HG03066 (cell line): ENCODE measurements around the gene DDA1.

ENCODE experiments used
- ATAC-seq: cut with Tn5 transposase; IDR thresholded peaks from one replicate; pipeline ENCODE4 v1.9.1; 2021; ENCODE audit warnings: low read depth; ENCODE audit not compliant: unreplicated experiment

The DDA1 gene

DNA sequence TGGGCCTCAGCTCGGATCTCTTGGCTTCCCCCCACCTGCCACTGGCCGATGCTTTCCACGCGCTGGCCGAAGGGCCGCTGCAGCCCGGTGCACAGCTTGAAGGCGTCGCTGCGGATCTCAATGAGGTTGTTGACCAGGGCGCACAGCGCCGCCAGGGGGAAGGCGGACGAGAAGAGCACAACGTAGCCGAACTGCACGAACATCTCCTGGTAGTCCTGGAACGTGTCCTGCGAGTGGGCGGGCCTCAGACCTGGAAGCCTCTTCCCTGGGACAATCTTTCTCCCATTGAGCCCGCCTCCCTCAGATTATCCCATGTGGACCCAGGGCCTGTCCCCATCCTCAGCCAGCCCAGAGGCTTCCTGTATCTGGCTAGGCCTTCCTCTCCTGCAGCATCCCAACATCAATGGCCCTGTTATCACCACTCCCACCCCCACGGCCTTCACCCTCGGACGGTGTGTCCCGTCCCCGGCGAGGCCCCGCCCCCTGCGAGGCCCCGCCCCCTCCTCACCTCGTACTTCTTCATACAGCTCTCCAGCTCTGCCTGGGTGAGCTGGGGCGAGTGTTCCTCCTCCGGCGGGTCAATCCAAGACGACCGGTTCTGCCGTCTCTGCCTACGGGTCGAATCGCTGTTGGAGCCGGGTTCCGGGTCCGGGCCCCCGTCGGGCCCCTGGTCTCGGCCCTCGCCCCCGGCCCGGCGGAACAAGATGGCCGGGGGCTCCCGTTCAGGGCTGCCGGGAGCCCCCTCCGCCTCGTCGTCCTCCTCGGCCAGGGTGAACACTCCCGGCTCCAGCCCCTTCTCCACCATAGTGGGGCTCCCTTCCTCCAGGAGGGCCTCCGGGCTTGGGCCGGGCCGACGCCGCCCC lies 18.5 kb downstream of the DDA1 start:
- no peak for ATAC-seq

DNA sequence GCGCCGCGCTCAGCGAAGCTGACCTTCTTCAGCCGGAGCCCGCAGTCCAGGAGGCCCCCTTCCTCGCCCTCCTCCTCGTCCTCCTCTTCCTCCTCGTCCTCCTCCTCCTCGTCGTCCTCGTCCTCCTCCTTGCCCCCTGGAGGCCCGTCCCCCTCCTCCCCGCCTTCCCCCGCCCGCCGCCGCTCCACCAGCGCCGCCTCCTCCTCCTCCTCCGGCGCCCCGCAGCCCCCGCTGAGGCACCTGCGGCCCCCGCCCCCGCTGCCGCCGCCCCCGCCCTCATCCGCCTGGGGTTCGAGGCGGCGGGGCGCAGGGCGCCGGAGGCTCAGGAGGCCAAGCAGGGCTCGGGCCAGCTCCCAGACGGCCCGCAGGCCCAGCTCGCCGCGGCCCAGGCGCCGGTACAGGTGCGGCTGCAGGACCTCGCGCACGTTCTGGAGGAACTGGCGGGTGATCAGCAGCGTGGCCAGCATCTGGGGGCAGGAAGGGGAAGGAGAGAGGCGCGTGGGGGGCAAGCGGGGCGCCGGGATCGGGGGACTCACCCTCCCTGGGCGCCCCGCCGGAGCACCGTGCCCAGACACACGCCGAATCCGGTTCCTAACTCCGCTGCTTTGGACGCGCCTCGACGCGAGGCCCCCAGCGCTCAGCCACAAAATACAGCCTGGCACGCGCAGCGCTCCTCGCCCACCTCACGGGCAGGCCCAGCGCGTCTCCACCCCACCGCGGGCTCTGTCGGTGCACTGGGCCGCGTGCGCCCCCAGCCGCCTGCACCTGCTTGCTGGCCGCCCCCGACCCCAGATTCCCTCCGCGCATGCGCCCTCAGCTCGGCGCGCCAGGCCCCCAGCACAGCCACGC lies 19.4 kb downstream of the DDA1 start:
- no peak for ATAC-seq

- no peak for ATAC-seq
Observed at GRCh38 chr19:17329366-17330261, 20.3 kb downstream of the DDA1 start.

DNA sequence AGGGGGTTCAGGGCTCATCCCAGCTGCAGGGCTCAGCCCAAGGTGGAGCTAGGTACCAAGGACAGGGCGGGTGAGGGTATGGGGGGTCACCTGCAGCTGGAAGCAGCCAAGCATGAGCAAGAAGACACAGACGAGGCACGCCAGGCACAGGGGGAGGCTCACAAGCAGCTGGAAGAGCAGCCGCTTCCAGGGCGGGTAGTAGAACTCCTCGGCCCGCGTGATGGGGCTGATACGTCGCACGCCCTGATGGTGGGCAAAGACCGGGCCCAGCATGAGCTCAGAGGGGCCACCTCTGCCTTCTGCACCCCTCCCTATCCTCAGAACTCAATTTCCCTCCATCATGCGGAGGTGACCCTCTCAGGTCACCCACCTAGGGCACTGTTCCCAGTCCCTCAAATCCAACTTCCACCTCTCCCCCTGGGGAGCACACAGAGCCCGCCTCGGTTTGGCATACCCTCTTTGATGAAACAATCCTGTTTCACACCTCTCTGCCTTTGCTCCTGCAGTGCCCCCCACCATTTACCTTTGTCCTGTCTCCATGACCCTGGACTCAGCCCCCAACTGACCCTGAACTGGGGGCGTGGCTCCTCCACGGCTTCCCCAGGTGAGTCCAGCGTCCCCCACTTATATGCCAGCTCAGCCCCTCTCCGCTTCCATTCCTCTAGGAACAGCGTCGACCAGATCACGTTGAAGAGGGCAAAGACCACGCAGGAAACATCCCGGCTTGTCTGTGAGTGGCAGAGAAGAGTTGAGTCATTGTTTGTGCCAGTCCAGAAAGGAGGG lies 21.1 kb downstream of the DDA1 start:
- no peak for ATAC-seq

DNA sequence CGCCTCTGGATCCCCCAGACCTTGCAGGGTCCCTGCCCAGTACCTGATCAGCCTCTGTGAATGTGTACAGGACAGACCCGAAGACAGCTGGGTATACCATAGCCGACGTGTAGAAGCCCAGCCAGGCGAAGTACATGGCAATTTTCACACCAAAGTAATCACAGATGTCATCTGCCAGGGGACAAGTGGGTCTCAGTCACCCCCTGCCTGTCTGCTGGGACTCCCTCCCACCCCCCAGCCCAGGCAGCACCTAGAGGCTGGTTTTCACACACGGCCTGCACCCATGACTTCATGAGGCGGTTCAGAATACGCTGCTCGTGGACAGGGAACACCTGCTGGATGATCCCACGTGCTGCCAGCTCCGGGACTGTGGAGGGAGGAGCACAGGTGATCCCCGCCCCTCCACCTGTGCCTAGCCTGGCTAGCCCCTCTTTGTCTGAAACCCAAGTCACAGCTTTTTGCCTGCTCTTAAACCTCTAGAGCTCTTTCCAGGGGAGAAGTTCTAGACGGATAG lies 21.7 kb downstream of the DDA1 start:
- no peak for ATAC-seq

- no peak for ATAC-seq
Observed at GRCh38 chr19:17332360-17332676, 23.0 kb downstream of the DDA1 start.

DNA sequence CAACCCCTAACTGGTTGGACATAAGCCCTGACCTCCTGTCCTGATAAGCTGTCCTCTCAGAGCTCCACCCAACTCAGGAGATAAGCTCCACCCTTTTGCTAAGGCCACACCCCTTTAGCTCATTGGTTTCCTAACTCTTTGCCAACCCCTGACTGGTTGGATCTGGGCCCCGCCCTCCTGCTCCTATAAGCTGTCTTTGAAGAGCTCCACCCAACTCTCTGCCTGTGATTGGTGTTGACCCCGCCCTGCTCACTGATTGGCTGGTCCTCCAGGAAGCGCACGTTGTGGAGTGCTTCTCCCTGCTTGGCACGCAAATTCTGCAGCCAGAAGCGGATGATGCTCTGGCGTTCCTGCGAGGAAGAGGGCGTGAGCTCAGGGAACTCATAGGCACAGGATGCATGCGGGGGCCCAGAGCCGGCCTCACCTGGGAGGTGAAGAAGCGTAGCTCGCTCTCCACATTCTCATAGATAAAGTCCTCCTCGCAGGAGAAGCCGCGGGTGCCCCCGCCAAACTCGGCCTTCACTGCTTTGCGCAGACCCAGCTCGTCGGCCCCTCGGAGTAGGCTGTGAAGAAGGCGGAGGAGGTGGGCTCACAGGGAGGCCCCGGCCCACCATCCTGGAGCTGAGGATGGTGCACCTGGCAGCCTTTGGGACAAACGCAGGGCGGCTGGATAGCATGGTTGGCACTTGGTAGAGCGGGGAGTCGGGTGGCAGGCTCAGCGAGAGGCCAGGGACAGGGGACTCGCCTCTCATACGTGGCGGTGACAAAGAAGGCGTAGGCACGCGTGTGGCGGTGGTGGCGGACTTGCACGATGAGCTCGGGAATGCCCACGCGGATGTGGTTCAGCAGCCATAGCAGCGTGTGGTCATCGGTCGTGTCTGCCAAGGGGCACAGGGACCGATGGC lies 23.6 kb downstream of the DDA1 start:
- ATAC-seq = no peak

- no peak for ATAC-seq
Observed at GRCh38 chr19:17333611-17334413, 24.4 kb downstream of the DDA1 start.

DNA sequence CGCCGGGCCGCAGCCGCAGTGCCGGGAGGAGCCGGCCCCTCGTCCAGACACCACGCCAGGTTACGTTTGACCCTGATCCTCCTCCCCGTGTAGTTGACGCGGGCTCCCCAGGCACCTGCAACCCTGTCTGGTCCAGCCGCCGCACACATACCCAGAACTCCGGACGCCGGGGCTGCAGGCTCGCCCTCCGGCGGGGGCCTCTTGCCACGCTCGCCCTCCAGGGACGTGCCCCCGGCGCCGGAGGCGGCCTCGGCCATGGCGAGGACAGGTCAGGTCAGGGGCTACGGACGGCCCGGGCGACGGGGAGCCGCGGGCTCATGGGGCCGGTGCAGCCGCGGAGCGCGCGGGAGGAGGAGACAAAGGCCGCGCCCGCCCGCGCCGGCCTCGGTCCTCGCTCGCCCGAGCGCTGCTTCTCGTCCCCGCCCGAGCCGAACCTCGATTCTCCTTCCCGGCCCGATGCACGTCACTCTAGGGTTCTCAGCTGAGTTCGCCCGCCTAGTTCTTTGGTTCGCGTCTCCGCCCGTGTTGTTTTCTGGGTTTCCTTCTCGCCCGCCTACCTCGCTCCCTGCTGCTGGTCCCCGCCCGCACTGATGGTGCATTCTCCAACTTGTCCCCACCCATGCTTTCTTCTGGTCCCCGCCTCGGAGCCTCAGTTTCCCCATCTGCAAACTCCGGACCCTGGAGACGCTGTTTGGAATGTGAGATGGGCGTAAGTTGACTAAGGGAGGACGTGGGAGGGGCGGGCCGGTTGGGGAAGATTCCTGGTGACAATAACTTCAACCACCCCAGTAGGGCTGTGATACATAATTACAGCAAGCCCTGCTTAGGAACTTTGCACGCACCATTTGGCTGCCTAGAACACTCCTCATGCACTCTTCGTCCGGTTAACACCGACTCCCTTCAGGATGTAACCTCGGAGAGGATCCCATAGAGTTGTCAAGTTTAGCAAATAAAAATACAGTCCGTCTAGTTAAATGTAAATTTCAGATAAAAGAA lies 25.3 kb downstream of the DDA1 start, which contains the start of gene ANO8:
TSS of gene ANO8 (minus strand) at position 442 of the 996 bp plus-strand sequence. CDS start at position 257, 185 bp downstream.
- peak; percentile 36 for ATAC-seq

- ATAC-seq = no peak
Observed at GRCh38 chr19:17335575-17335974, 26.2 kb downstream of the DDA1 start.

GRCh38 chr19:17336872-17337674 lies 27.7 kb downstream of the DDA1 start, which contains the start of gene GTPBP3:
Gene GTPBP3, plus strand, starts transcription at chr19:17337553. Its CDS starts 59 bp downstream, at chr19:17337612.
- peak; percentile 80 for ATAC-seq

DNA sequence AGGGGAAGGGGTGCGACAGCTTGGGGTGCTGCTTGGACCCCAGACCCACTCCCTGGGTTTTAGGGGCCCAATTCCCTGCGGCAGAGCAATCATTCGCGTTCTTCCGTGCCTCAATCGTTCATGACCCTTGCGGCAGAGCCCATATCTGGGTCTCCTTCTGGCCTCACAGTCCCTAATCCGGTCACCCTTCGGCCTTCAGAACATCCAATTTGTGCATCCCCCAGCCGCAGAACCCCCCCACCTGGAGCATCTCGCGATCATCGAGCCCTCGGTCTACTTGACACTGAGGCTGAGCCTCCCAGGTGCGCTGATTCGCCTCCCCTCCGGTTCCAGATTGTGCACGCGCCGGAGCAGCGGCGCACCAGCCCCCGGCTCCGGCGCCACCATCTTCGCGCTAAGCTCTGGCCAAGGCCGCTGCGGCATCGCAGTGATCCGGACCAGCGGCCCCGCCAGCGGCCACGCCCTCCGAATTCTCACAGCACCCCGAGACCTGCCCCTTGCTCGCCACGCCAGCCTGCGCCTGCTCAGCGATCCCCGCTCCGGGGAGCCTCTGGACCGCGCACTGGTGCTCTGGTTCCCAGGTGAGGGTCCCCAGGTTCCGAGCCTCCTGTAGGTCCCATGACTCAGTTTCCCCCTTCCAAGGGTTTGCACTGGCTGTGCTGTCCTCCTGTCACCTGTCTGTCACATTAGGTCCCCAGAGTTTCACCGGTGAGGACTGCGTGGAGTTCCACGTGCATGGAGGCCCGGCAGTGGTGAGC lies 28.5 kb downstream of the DDA1 start:
- no peak for ATAC-seq

DNA sequence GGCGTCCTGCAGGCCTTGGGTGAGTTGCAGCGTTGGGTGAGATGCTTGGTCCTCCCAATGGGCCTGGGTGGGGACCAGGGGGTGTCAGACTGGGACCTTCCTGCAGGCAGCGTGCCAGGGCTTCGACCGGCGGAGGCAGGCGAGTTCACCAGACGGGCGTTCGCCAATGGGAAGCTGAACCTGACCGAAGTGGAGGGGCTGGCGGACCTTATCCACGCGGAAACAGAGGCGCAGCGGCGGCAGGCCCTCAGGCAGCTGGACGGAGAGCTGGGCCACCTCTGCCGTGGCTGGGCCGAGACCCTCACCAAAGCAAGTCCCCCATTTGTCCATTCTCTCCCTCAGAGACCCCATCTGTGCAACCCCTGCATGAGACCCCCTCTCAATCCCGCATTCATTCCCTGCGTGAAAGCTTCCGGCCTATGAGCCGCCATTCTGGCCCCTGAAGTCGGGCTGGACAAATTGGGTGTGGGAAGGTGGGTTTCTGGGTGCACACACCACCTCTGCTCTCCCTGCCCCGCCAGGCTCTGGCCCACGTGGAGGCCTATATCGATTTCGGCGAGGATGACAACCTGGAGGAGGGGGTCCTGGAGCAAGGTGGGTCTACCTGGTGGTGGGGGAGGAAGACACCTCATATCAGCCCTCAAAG lies 29.2 kb downstream of the DDA1 start:
- ATAC-seq = no peak

DNA sequence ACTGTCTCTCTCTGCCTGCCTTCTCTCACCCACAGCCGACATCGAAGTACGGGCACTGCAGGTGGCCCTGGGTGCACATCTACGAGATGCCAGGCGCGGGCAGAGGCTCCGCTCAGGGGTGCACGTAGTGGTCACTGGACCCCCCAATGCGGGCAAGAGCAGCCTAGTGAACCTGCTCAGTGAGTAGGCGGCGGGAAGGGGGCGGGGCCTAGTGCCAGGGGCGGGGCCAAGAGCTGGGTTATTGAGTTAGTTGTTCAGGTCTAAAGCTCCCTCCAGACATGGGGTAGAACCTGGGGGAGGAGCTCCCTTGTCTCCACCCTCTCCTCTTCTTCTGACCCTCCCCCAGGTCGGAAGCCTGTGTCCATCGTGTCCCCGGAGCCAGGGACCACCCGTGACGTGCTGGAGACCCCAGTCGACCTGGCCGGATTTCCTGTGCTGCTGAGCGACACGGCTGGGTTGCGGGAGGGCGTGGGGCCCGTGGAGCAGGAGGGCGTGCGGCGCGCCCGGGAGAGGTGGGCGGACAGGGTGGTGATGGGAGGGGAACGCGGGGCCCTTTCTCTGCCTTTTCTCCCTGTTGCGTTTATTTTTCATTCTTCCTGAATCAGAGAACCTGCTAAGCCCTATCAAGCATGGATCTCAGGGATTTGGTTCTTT lies 29.9 kb downstream of the DDA1 start:
- ATAC-seq = no peak
